ENCODE results near the gene FAM81A. TPM values are rescaled to one million over a fixed set of nuclear protein-coding genes. Genes with fewer than 3 reads are reported as not detected.

The FAM81A gene
- polyA plus RNA-seq, 1 donor from 2014 or later: 5.0 TPM

- Histone ChIP-seq H3K79me2 (replicated peaks; ENCODE audit: insufficient read depth, low read length) (no peaks in the 10 kb centered on the region), H4K20me1 (ENCODE audit: insufficient read depth) (no peaks in the 10 kb centered on the region), H3K9me3 (ENCODE audit: low read length) (no peaks in the 10 kb centered on the region), H3F3A (ENCODE audit: insufficient read depth, low read length, poor library complexity, severe bottlenecking) (peaks cover 11% of the 10 kb centered on the region), H2AFZ (ENCODE audit: low read depth, low read length) (peak overlapping the region; percentile 35), H3K9me2 (ENCODE audit: insufficient read depth, low read length) (no peaks in the 10 kb centered on the region), H3K36me3 (ENCODE audit: insufficient read depth, low read length) (no peaks in the 10 kb centered on the region), H3K27me3 (ENCODE audit: insufficient read depth, low read depth, low read length) (peaks cover 11% of the 10 kb centered on the region), H3K9ac (ENCODE audit: low read length) (peak overlapping the region; percentile 54), H3K4me2 (ENCODE audit: low read length) (peak overlapping the region; percentile 34), H3K27ac (ENCODE audit: low read length) (no peak overlapping the region), H3K4me3 (ENCODE audit: low read length) (peak overlapping the region; percentile 72)
- TF ChIP-seq EP300 (conservative IDR thresholded peaks at IDR 0.05; ENCODE audit: poor library complexity, severe bottlenecking) (no peak), CTCF (IDR thresholded peaks at IDR 0.05; ENCODE audit: poor library complexity, severe bottlenecking) (no peak), REST (IDR thresholded peaks at IDR 0.05; ENCODE audit: borderline replicate concordance) (no peak), MXI1 (conservative IDR thresholded peaks at IDR 0.05; ENCODE audit: poor library complexity, severe bottlenecking) (no peak), RAD21 (conservative IDR thresholded peaks at IDR 0.05) (no peak), TAF1 (IDR thresholded peaks at IDR 0.05; ENCODE audit: low read depth) (no peak), EZH2 (IDR thresholded peaks at IDR 0.05; ENCODE audit: borderline replicate concordance, insufficient read depth, low read length, poor library complexity, severe bottlenecking) (no peak), POLR2AphosphoS5 (IDR thresholded peaks at IDR 0.05) (no peak), SMC3 (conservative IDR thresholded peaks at IDR 0.05; ENCODE audit: poor library complexity) (no peak)
These were observed 772 bp downstream of the FAM81A start for GRCh38 chr15:59438625-59439290.

- H2AFZ ChIP-seq (ENCODE audit: low read depth, low read length): no peak overlapping the region
- no peaks in the 10 kb centered on the region for H3K9me2 ChIP-seq (ENCODE audit: insufficient read depth, low read length)
- no peaks in the 10 kb centered on the region for H4K20me1 ChIP-seq (ENCODE audit: insufficient read depth)
- H3K36me3 ChIP-seq (ENCODE audit: insufficient read depth, low read length): no peaks in the 10 kb centered on the region
- no peak overlapping the region for H3K4me3 ChIP-seq (ENCODE audit: low read length)
- peaks cover 11% of the 10 kb centered on the region for H3F3A ChIP-seq (ENCODE audit: insufficient read depth, low read length, poor library complexity, severe bottlenecking)
- H3K9me3 ChIP-seq (ENCODE audit: low read length): no peaks in the 10 kb centered on the region
- no peak overlapping the region for H3K9ac ChIP-seq (ENCODE audit: low read length)
- H3K27ac ChIP-seq (ENCODE audit: low read length): no peak overlapping the region
- no peak for TF ChIP-seq MXI1 (conservative IDR thresholded peaks at IDR 0.05; ENCODE audit: poor library complexity, severe bottlenecking)
- no peak for TF ChIP-seq EZH2 (IDR thresholded peaks at IDR 0.05; ENCODE audit: borderline replicate concordance, insufficient read depth, low read length, poor library complexity, severe bottlenecking)
- no peak for TF ChIP-seq CTCF (IDR thresholded peaks at IDR 0.05; ENCODE audit: poor library complexity, severe bottlenecking)
- no peak for TF ChIP-seq REST (IDR thresholded peaks at IDR 0.05; ENCODE audit: borderline replicate concordance)
- no peak for TF ChIP-seq TAF1 (IDR thresholded peaks at IDR 0.05; ENCODE audit: low read depth)
- no peak for TF ChIP-seq RAD21 (conservative IDR thresholded peaks at IDR 0.05)
- TF ChIP-seq EP300 (conservative IDR thresholded peaks at IDR 0.05; ENCODE audit: poor library complexity, severe bottlenecking): no peak
- TF ChIP-seq POLR2AphosphoS5 (IDR thresholded peaks at IDR 0.05): no peak
- no peak for TF ChIP-seq SMC3 (conservative IDR thresholded peaks at IDR 0.05; ENCODE audit: poor library complexity)
- H3K4me2 ChIP-seq (ENCODE audit: low read length): no peak overlapping the region
- H3K27me3 ChIP-seq (ENCODE audit: insufficient read depth, low read depth, low read length): peaks cover 11% of the 10 kb centered on the region
- no peaks in the 10 kb centered on the region for H3K79me2 ChIP-seq (replicated peaks; ENCODE audit: insufficient read depth, low read length)
These were observed 1.6 kb downstream of the FAM81A start for GRCh38 chr15:59439576-59439975.
